WTC11 (cell line): Measurements from ENCODE around the gene ARL5A. TPM values are rescaled to one million over a fixed set of nuclear protein-coding genes. Genes with fewer than 3 reads are reported as not detected.

Source experiments
- ATAC-seq: fragments of 200-7000 bp; cut with Tn5 transposase; 2 replicates; pipeline ENCODE4 v1.10.0; 2021; ENCODE audit warnings: mild to moderate bottlenecking, moderate library complexity
- CTCF ChIA-PET: fragments of 300-600 bp; sonication (Branson Sonifier 250); formaldehyde crosslinking; loops from one replicate; lab custom pipeline; 2021; ENCODE audit warnings: antibody characterized with exemption; lab: Charles Lee
- POLR2A ChIA-PET: fragments of 350-600 bp; sonication (Branson Sonifier 250); formaldehyde crosslinking; loops from one replicate; lab custom pipeline; 2021; ENCODE audit warnings: antibody characterized with exemption; lab: Charles Lee
- DNase-seq: peaks from one replicate; pipeline ENCODE4 v3.0.0; 2021; ENCODE audit warnings: low spot score
- H3K27ac Mint-ChIP-seq: 2 replicates; pipeline ENCODE4 v1.8.0; 2021; ENCODE audit warnings: mixed read lengths
- H3K27me3 Mint-ChIP-seq: 2 replicates; pipeline ENCODE4 v1.8.0; 2021; ENCODE audit warnings: low read depth, mild to moderate bottlenecking, moderate library complexity, mixed read lengths
- H3K36me3 Mint-ChIP-seq: 2 replicates; pipeline ENCODE4 v1.8.0; 2021; ENCODE audit warnings: mixed read lengths
- H3K4me1 Mint-ChIP-seq: 2 replicates; pipeline ENCODE4 v1.8.0; 2022; ENCODE audit warnings: mixed read lengths
- H3K4me3 Mint-ChIP-seq: 2 replicates; pipeline ENCODE4 v1.8.0; 2021; ENCODE audit warnings: mild to moderate bottlenecking, moderate library complexity, mixed read lengths
- H3K9me3 Mint-ChIP-seq: 2 replicates; pipeline ENCODE4 v1.8.0; 2021; ENCODE audit warnings: mixed read lengths
- AR ChIP-seq: fragments of 250-450 bp; sonication (Bioruptor Pico); IDR thresholded peaks from 2 replicates; pipeline ENCODE4 v1.9.0; 2021; ENCODE audit warnings: mild to moderate bottlenecking
- EMX1 ChIP-seq: fragments of 250-450 bp; sonication (Bioruptor Pico); IDR thresholded peaks from 2 replicates; pipeline ENCODE4 v1.8.0; 2021; ENCODE audit warnings: mild to moderate bottlenecking
- ESRRA ChIP-seq: sonication (generic); formaldehyde crosslinking; IDR thresholded peaks from 2 replicates; pipeline ENCODE4 v1.8.1; 2022; ENCODE audit warnings: mild to moderate bottlenecking, missing genetic modification reagents, borderline replicate concordance
- FOXK1 ChIP-seq: sonication (generic); formaldehyde crosslinking; IDR thresholded peaks from 2 replicates; pipeline ENCODE4 v1.8.0; 2022; ENCODE audit warnings: mild to moderate bottlenecking, moderate library complexity, missing genetic modification reagents
- FOXP1 ChIP-seq: sonication (generic); formaldehyde crosslinking; IDR thresholded peaks from 2 replicates; pipeline ENCODE4 v1.8.0; 2022; ENCODE audit warnings: missing genetic modification reagents, mild to moderate bottlenecking, moderate library complexity, borderline replicate concordance
- JUN ChIP-seq: sonication (generic); formaldehyde crosslinking; IDR thresholded peaks from 2 replicates; pipeline ENCODE4 v1.8.0; 2023; ENCODE audit warnings: mild to moderate bottlenecking, missing genetic modification reagents
- MLX ChIP-seq: sonication (generic); formaldehyde crosslinking; IDR thresholded peaks from 2 replicates; pipeline ENCODE4 v1.8.1; 2023; ENCODE audit warnings: mild to moderate bottlenecking, missing genetic modification reagents, moderate library complexity
- OVOL2 ChIP-seq: fragments of 250-450 bp; sonication (Bioruptor Pico); IDR thresholded peaks from 2 replicates; pipeline ENCODE4 v1.9.0; 2021; ENCODE audit warnings: mild to moderate bottlenecking, borderline replicate concordance
- RELA ChIP-seq: sonication (generic); formaldehyde crosslinking; IDR thresholded peaks from 2 replicates; pipeline ENCODE4 v1.8.1; 2022; ENCODE audit warnings: missing genetic modification reagents, mild to moderate bottlenecking, borderline replicate concordance
- TCF7 ChIP-seq: sonication (generic); formaldehyde crosslinking; IDR thresholded peaks from 2 replicates; pipeline ENCODE4 v1.8.0; 2022; ENCODE audit warnings: mild to moderate bottlenecking, low read depth, missing genetic modification reagents, moderate library complexity
- ZMAT4 ChIP-seq: fragments of 250-450 bp; sonication (Bioruptor Pico); IDR thresholded peaks from 2 replicates; pipeline ENCODE4 v1.9.0; 2021; ENCODE audit warnings: mild to moderate bottlenecking
- ZNF232 ChIP-seq: sonication (generic); formaldehyde crosslinking; IDR thresholded peaks from 2 replicates; pipeline ENCODE4 v1.8.0; 2022; ENCODE audit warnings: mild to moderate bottlenecking, missing genetic modification reagents
- ZNF416 ChIP-seq: fragments of 250-450 bp; sonication (Bioruptor Pico); IDR thresholded peaks from 2 replicates; pipeline ENCODE4 v1.9.0; 2021; ENCODE audit warnings: mild to moderate bottlenecking, inconsistent platforms
- ZNF512 ChIP-seq: sonication (generic); formaldehyde crosslinking; IDR thresholded peaks from 2 replicates; pipeline ENCODE4 v1.8.1; 2022; ENCODE audit warnings: missing genetic modification reagents, borderline replicate concordance
- total RNA-seq: library from RNA; stranded (reverse); gene quantifications from 3 replicates; pipeline ENCODE4 v1.2.3, GENCODE V29; 2021
- TF ChIP-seq, protein P1 (sequence below): sonication (generic); formaldehyde crosslinking; IDR thresholded peaks from 2 replicates; pipeline ENCODE4 v1.8.1; 2023; ENCODE audit warnings: mild to moderate bottlenecking, missing genetic modification reagents, moderate library complexity
- TF ChIP-seq, protein P2 (sequence below): sonication (generic); formaldehyde crosslinking; IDR thresholded peaks from 2 replicates; pipeline ENCODE4 v1.8.0; 2022; ENCODE audit warnings: mild to moderate bottlenecking, missing genetic modification reagents

The ARL5A gene
- total RNA-seq, 1 experiment from 2014 or later: 82.7 TPM

- TF ChIP-seq ZMAT4 (CRISPR knock-in tag) (no peak), MLX (CRISPR knock-in tag) (no peak), ZNF416 (CRISPR knock-in tag) (no peak), ESRRA (CRISPR knock-in tag) (no peak), EMX1 (CRISPR knock-in tag) (no peak)
Observed at GRCh38 chr2:151855111-151855510, 26.9 kb upstream of the ARL5A start (continued).

DNA sequence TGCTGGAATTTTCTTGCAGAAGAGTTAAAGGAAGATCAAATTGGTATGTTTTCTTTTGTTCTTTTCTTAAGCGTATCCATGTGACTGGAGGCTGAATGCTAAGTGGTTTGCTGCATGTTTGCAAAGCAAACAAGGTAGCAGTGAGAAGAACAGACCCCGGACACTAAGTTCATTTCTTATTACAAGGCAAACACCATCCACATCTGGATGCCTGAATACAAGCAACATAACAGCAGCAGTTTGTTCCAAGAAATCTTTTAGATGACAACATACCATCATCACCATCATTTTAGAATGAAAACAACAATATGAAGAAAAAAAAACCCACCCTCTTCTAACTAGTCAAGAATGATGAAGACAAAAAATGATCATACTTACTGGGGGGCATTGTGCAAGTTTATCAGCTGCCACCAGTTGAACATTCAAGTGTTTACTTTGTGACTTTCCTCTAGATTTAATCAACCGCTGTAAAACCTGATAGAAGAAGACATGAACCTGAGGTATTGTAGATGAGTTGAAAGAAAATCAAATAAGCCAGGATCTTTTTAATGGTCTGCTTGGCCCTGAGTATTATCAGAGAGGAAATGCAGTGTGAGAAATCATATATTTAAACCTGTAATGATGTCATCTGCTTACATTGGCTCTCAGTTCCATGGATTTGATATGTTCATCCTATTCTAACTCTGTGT is 25.0 kb upstream of the ARL5A start:
- ATAC-seq (no peak), DNase-seq (no peak)
- POLR2A ChIA-PET: no interaction called here
- Mint-ChIP-seq H3K9me3 (no peaks in the 10 kb centered on the region), H3K4me1 (0 out of 2 replicates have a peak, but pooled peaks cover 5% of the 10 kb centered on the region), H3K36me3 (no peaks in the 10 kb centered on the region), H3K27me3 (no peaks in the 10 kb centered on the region), H3K27ac (no peak overlapping the region), H3K4me3 (no peak overlapping the region)
- TF ChIP-seq ESRRA (CRISPR knock-in tag) (no peak), FOXP1 (CRISPR knock-in tag) (no peak), ZNF512 (CRISPR knock-in tag) (no peak), FOXK1 (CRISPR knock-in tag) (no peak), AR (no peak), ZNF232 (CRISPR knock-in tag) (no peak)
- TF ChIP-seq, protein P1, sequence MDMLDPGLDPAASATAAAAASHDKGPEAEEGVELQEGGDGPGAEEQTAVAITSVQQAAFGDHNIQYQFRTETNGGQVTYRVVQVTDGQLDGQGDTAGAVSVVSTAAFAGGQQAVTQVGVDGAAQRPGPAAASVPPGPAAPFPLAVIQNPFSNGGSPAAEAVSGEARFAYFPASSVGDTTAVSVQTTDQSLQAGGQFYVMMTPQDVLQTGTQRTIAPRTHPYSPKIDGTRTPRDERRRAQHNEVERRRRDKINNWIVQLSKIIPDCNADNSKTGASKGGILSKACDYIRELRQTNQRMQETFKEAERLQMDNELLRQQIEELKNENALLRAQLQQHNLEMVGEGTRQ (CRISPR knock-in tag): no peak
- TF ChIP-seq, protein P2, sequence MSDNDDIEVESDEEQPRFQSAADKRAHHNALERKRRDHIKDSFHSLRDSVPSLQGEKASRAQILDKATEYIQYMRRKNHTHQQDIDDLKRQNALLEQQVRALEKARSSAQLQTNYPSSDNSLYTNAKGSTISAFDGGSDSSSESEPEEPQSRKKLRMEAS: no peak
- CTCF ChIA-PET: no interaction called here

DNA sequence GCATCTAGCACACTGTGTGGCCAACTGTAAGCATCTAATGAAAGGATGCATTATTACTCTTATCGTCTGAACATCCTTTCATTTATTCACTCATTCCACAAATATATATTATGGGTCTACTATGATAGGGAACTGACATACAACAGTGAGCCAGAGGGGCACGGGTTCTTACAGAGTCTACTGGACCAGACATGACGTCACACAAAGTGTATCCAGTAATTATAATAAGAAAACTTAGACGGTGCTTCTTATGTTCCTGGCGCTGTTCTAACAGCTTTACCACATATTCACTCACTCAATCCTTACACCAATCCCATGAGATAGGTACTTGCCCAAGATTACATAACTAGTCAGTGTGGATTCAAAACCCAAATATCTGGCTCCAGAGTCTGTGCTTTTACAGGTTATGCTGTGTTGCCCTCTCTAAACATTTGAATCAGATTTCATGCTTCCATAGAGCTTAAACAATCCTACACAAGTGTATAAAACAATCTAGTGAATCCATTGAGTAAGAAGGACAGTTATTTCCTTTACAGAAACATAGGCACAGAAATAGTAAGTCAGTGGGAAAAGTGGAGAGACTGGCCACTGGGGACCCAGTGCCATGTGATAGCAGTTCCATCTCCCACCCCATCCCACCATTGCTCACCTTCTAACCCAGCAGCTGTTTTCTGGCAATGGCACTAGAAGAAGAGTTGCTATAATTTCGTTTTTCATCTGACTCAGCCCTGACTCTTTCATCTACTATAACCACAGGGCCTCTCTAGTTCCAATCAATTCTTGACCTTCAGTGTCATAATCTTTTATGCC is 24.2 kb upstream of the ARL5A start:
- no peak for TF ChIP-seq ZMAT4 (CRISPR knock-in tag)
- TF ChIP-seq EMX1 (CRISPR knock-in tag): no peak
- TF ChIP-seq TCF7 (CRISPR knock-in tag): no peak
- TF ChIP-seq OVOL2 (CRISPR knock-in tag): no peak
- TF ChIP-seq ZNF232 (CRISPR knock-in tag): no peak
- no peak for TF ChIP-seq ESRRA (CRISPR knock-in tag)
- no peak for TF ChIP-seq ZNF416 (CRISPR knock-in tag)
- no peak for TF ChIP-seq RELA
- no peak for TF ChIP-seq JUN (CRISPR knock-in tag)
- TF ChIP-seq, protein P2: no peak
- no peaks in the 10 kb centered on the region for H3K36me3 Mint-ChIP-seq
- ATAC-seq (no peak), DNase-seq (no peak)
- H3K27me3 Mint-ChIP-seq: no peaks in the 10 kb centered on the region
- H3K27ac Mint-ChIP-seq: no peak overlapping the region
- POLR2A ChIA-PET: no interaction called here
- H3K4me3 Mint-ChIP-seq: no peak overlapping the region
- no peaks in the 10 kb centered on the region for H3K9me3 Mint-ChIP-seq
- CTCF ChIA-PET: no interaction called here
- 0 out of 2 replicates have a peak, but pooled peaks cover 5% of the 10 kb centered on the region for H3K4me1 Mint-ChIP-seq
